BJ (cell line): ENCODE results near the gene KDM4C. TPM values are rescaled to one million over a fixed set of nuclear protein-coding genes. Genes with fewer than 3 reads are reported as not detected.

ENCODE experiments used
- CTCF ChIA-PET: fragments of 350-600 bp; formaldehyde crosslinking; extraction: SDS; loops from one replicate; lab custom pipeline; 2021; ENCODE audit warnings: antibody characterized with exemption, inconsistent platforms; lab: Yijun Ruan, JAX
- POLR2A ChIA-PET: fragments of 300-600 bp; sonication (Branson Sonifier 250); formaldehyde crosslinking; extraction: SDS; loops from one replicate; lab custom pipeline; 2021; ENCODE audit warnings: antibody characterized with exemption; lab: Charles Lee
- DNase-seq: peaks from one replicate; pipeline ENCODE4 v3.0.0-alpha.2; 2011; ENCODE audit warnings: low read depth
- H3K27me3 ChIP-seq: 2 replicates; pipeline ENCODE4 v1.6.0; 2011; ENCODE audit warnings: low read length; ENCODE audit not compliant: control insufficient read depth, insufficient read depth
- H3K36me3 ChIP-seq: 2 replicates; pipeline ENCODE4 v1.5.1; 2011; ENCODE audit warnings: low read length; ENCODE audit not compliant: control insufficient read depth, insufficient read depth
- H3K4me3 ChIP-seq: 2 replicates; pipeline ENCODE4 v1.5.1; 2011; ENCODE audit warnings: low read depth, mild to moderate bottlenecking, control low read depth, low read length
- CTCF ChIP-seq: IDR thresholded peaks from 2 replicates; pipeline ENCODE4 v1.5.1; 2011; ENCODE audit warnings: low read depth, mild to moderate bottlenecking, control low read depth, inconsistent platforms, low read length, moderate library complexity; ENCODE audit not compliant: insufficient read depth
- polyA plus RNA-seq: library from polyadenylated mRNA; depleted of rRNA; stranded (reverse); fragments of >200 nt; gene quantifications from 2 replicates; pipeline ENCODE4 v1.2.3, GENCODE V29; 2011

KDM4C gene
- polyA plus RNA-seq, 1 experiment, result 11.3 TPM

- CTCF ChIA-PET, result interaction anchor here (0.9 kb wide), 1 partner anchor 304 kb away, joined by 3 read pairs; no protein-coding TSS in a partner anchor
- TF ChIP-seq CTCF, result no peak
- Histone ChIP-seq H3K36me3 (no peaks in the 10 kb centered on the region; the same call in 1 of the 2 replicates), H3K4me3 (no peak overlapping the region), H3K27me3 (no peaks in the 10 kb centered on the region)
- no peak for DNase-seq
- POLR2A ChIA-PET, result no interaction called here
These were observed 340.3 kb downstream of the KDM4C start for GRCh38 chr9:7097785-7098752.

GRCh38 chr9:7103367-7103766 is 345.6 kb downstream of the KDM4C start:
- ChIA-PET POLR2A (no interaction called here), CTCF (interaction anchor here (0.8 to 1.2 kb wide), 2 partner anchors 10 to 13 kb away, joined by 3 to 4 read pairs; no protein-coding TSS in a partner anchor)
- H3K4me3 ChIP-seq, result no peak overlapping the region
- no peaks in the 10 kb centered on the region for H3K27me3 ChIP-seq
- H3K36me3 ChIP-seq, result no peaks in the 10 kb centered on the region; the same call in none of the 2 replicates
- TF ChIP-seq CTCF, result no peak
- DNase-seq, result no peak

- POLR2A ChIA-PET, result no interaction called here
- DNase-seq, result no peak
These were observed 346.0 kb downstream of the KDM4C start for GRCh38 chr9:7103771-7104170.

GRCh38 chr9:7104625-7105024 is 346.9 kb downstream of the KDM4C start:
- POLR2A ChIA-PET, result no interaction called here

More at GRCh38 chr9:7103771-7104170, 346.0 kb downstream of the KDM4C start:
- no peak for TF ChIP-seq CTCF
- CTCF ChIA-PET, result interaction anchor here (1.2 kb wide), 1 partner anchor 13 kb away, joined by 4 read pairs; no protein-coding TSS in a partner anchor
- Histone ChIP-seq H3K4me3 (no peak overlapping the region), H3K36me3 (no peaks in the 10 kb centered on the region; the same call in none of the 2 replicates), H3K27me3 (no peaks in the 10 kb centered on the region)

More at GRCh38 chr9:7104625-7105024, 346.9 kb downstream of the KDM4C start:
- no peak overlapping the region for H3K4me3 ChIP-seq
- no peaks in the 10 kb centered on the region for H3K27me3 ChIP-seq
- H3K36me3 ChIP-seq, result no peaks in the 10 kb centered on the region; the same call in none of the 2 replicates
- no peak for TF ChIP-seq CTCF
- CTCF ChIA-PET, result interaction anchor here (1.2 kb wide), 1 partner anchor 14 kb away, joined by 4 read pairs; no protein-coding TSS in a partner anchor
- no peak for DNase-seq
